A549 (cell line): ENCODE results near the gene FSTL4.

Experiments
- CHD2 ChIP-seq: fragments of 150-350 bp; IDR thresholded peaks from 2 replicates; pipeline ENCODE4 v1.6.1; 2014; ENCODE audit warnings: low read length; ENCODE audit not compliant: partially characterized antibody
- CTCF ChIP-seq: fragments of >200 bp; sonication (Bioruptor Twin); formaldehyde crosslinking; IDR thresholded peaks from 3 replicates; pipeline ENCODE4 v1.5.1; 2016
- ELK1 ChIP-seq: fragments of 150-350 bp; IDR thresholded peaks from 2 replicates; pipeline ENCODE4 v1.6.1; 2014; ENCODE audit warnings: low read depth, mild to moderate bottlenecking, low read length
- NPAS2 ChIP-seq: fragments of 250-450 bp; sonication (Bioruptor Pico); IDR thresholded peaks from 2 replicates; pipeline ENCODE4 v1.8.0; 2022; ENCODE audit warnings: mild to moderate bottlenecking, moderate library complexity, borderline replicate concordance
- PBX3 ChIP-seq: IDR thresholded peaks from 2 replicates; pipeline ENCODE4 v1.6.1; 2012
- RAD21 ChIP-seq, 2 experiments: fragments of >200 bp in 1 of 2; sonication (Bioruptor Twin) in 1 of 2; formaldehyde crosslinking in 1 of 2; IDR thresholded peaks in 1 of 2; conservative IDR thresholded peaks in 1 of 2; 2 replicates in 1 of 2; 3 replicates in 1 of 2; pipeline ENCODE4 v1.6.1; 2012 to 2018; ENCODE audit warnings: inconsistent platforms in 1 of 2
- RFX5 ChIP-seq: fragments of 450-650 bp; IDR thresholded peaks from 2 replicates; pipeline ENCODE4 v1.7.1; 2014; ENCODE audit warnings: antibody characterized with exemption, mild to moderate bottlenecking, moderate library complexity
- RNF2 ChIP-seq: fragments of 200-600 bp; sonication (generic); IDR thresholded peaks from 2 replicates; pipeline ENCODE4 v1.6.1; 2016; ENCODE audit warnings: low read depth, mild to moderate bottlenecking, antibody characterized with exemption, moderate library complexity, borderline replicate concordance
- ZC3H11A ChIP-seq: fragments of 450-650 bp; IDR thresholded peaks from 2 replicates; pipeline ENCODE4 v1.6.1; 2014; ENCODE audit warnings: antibody characterized with exemption, mild to moderate bottlenecking
- TF ChIP-seq, protein P1 (sequence below): IDR thresholded peaks from 2 replicates; pipeline ENCODE4 v1.6.1; 2012

GRCh38 chr5:133469252-133469651 is 143.1 kb downstream of the FSTL4 start:
- no peak for TF ChIP-seq NPAS2 (CRISPR knock-in tag)
- no peak for TF ChIP-seq CTCF
- no peak for TF ChIP-seq CHD2
- TF ChIP-seq RNF2 = no peak
- TF ChIP-seq RAD21 (conservative IDR thresholded peaks at IDR 0.05 in 1 of 2, IDR thresholded peaks at IDR 0.05 in 1 of 2) = no peak
- TF ChIP-seq, protein P1, sequence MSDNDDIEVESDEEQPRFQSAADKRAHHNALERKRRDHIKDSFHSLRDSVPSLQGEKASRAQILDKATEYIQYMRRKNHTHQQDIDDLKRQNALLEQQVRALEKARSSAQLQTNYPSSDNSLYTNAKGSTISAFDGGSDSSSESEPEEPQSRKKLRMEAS = no peak
- TF ChIP-seq RFX5 = no peak
- no peak for TF ChIP-seq PBX3
- no peak for TF ChIP-seq ELK1
- no peak for TF ChIP-seq ZC3H11A
